ENCODE results near the gene MTHFD1L. TPM values are rescaled to one million over a fixed set of nuclear protein-coding genes. Genes with fewer than 3 reads are reported as not detected.

Gene MTHFD1L
- total RNA-seq, 4 donors from 2014 or later: 3.0 to 9.4 (median 5.2) TPM

DNA sequence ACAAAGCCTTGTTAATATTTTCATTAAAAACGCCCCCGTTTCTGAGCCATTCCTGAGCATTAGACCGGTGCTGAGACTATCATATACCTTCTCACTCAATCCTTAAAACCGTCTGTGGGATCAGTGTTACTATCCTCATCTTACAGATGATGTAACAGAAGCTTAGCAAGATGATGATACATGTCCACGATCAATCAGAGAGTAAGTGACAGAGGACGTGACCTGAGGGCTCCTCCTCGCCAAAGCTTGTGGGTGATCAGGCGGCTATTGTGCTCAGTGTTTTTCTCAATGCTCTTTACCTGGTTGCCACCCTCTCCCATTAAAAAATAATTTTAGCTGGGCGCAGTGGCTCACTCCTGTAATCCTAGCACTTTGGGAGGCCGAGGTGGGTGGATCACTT lies 113.1 kb downstream of the MTHFD1L start:
- Histone ChIP-seq H3K36me3 (no peaks in the 10 kb centered on the region), H3K4me1 (no peaks in the 10 kb centered on the region)
- 87% methylated on average over 10 of the region's 10 CpGs for WGBS

DNA sequence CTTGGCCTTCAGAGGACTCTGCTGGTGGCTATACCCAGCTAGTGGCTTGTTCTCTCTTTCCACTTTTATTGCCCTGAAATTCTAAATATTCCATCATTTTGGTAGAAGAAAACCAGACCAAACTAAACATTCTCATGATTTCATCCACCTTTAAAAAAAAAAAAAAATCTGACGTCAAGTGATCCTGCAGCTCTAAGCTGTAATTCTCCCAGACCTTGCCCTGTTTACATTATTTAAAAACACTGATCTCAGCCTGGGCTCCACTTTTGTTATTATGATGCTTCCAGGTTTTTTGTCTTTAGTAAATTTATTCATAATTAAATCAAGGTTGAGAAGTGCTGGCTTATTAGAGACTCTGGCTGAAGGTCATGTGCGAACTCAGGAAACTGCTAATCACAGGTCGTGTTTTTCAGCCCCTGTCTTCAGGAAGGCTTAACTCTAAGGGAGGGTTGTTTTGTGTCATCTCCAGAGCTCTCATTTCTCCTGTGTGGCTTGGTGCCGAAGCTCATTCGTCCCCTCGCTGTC lies 114.4 kb downstream of the MTHFD1L start:
- Histone ChIP-seq H3K27me3 (no peaks in the 10 kb centered on the region), H3K27ac (no peak overlapping the region), H3K9me3 (no peaks in the 10 kb centered on the region), H3K4me1 (no peaks in the 10 kb centered on the region), H3K4me3 (no peak overlapping the region), H3K36me3 (no peaks in the 10 kb centered on the region)
- TF ChIP-seq, protein P1, sequence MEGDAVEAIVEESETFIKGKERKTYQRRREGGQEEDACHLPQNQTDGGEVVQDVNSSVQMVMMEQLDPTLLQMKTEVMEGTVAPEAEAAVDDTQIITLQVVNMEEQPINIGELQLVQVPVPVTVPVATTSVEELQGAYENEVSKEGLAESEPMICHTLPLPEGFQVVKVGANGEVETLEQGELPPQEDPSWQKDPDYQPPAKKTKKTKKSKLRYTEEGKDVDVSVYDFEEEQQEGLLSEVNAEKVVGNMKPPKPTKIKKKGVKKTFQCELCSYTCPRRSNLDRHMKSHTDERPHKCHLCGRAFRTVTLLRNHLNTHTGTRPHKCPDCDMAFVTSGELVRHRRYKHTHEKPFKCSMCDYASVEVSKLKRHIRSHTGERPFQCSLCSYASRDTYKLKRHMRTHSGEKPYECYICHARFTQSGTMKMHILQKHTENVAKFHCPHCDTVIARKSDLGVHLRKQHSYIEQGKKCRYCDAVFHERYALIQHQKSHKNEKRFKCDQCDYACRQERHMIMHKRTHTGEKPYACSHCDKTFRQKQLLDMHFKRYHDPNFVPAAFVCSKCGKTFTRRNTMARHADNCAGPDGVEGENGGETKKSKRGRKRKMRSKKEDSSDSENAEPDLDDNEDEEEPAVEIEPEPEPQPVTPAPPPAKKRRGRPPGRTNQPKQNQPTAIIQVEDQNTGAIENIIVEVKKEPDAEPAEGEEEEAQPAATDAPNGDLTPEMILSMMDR (IDR thresholded peaks at IDR 0.05): no peak
- TF ChIP-seq POLR2A (IDR thresholded peaks at IDR 0.05) (no peak), EP300 (IDR thresholded peaks at IDR 0.05) (no peak), POLR2AphosphoS5 (IDR thresholded peaks at IDR 0.05) (no peak)
- DNase-seq (ENCODE audit: low spot score in 2 of 2): no peak
- WGBS: 92% methylated on average over 6 of the region's 6 CpGs

More for the DNA sequence above, 113.1 kb downstream of the MTHFD1L start:
- TF ChIP-seq EP300 (IDR thresholded peaks at IDR 0.05) (no peak), POLR2AphosphoS5 (IDR thresholded peaks at IDR 0.05) (no peak), POLR2A (IDR thresholded peaks at IDR 0.05) (no peak)
- TF ChIP-seq, protein P1 (IDR thresholded peaks at IDR 0.05): no peak
- H3K27me3 ChIP-seq: no peaks in the 10 kb centered on the region
- H3K27ac ChIP-seq: no peak overlapping the region
- DNase-seq (ENCODE audit: low spot score in 2 of 2): no peak
- H3K9me3 ChIP-seq: no peaks in the 10 kb centered on the region
- H3K4me3 ChIP-seq: no peak overlapping the region

DNA sequence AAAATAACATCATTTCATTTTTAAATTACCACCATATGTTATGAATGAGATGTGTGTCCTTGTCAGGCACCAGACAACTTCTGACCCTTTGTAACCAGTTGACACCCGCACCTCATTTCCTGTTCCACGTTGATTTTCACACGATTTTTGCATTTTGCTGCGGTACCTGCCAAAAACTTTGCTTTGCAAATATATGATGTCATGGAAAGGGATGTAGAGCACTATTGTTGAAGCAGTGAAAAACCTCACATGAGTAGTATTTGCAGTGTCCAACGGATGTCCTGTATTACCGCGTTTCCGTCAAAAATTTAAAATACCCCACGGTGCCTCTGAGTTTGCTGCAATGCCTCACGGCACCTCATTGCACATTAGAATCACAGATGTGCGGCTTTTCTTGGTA lies 115.6 kb downstream of the MTHFD1L start:
- no peak for DNase-seq (ENCODE audit: low spot score in 2 of 2)
- H3K4me1 ChIP-seq: no peaks in the 10 kb centered on the region
- H3K4me3 ChIP-seq: no peak overlapping the region
- no peak for TF ChIP-seq POLR2A (IDR thresholded peaks at IDR 0.05)
- no peak for TF ChIP-seq EP300 (IDR thresholded peaks at IDR 0.05)
- TF ChIP-seq, protein P1 (IDR thresholded peaks at IDR 0.05): no peak
- TF ChIP-seq POLR2AphosphoS5 (IDR thresholded peaks at IDR 0.05): no peak
- WGBS: 74% methylated on average over 11 of the region's 11 CpGs
- no peaks in the 10 kb centered on the region for H3K9me3 ChIP-seq
- H3K27ac ChIP-seq: no peak overlapping the region
- no peaks in the 10 kb centered on the region for H3K36me3 ChIP-seq
- no peaks in the 10 kb centered on the region for H3K27me3 ChIP-seq

DNA sequence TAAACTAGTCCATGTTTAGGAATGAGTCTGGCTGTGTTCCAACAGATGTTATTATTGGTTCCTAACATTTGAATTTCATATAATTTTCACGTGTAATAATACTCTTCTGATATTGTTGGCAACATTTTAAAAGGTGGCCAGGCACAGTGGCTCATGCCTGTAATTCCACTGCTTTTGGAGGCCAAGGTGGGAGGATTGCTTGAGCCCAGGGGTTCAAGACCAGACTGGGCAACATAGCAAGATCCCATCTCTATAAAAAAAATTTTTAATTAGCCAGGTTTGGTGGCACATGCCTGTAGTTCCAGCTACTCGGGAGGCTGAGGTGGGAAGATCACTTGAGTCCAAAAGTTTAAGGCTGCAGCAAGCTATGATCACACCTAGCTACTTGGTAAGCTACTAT lies 116.2 kb downstream of the MTHFD1L start:
- H3K4me1 ChIP-seq: no peaks in the 10 kb centered on the region
- no peaks in the 10 kb centered on the region for H3K27me3 ChIP-seq
- no peaks in the 10 kb centered on the region for H3K36me3 ChIP-seq
- DNase-seq (ENCODE audit: low spot score in 2 of 2): no peak
- no peaks in the 10 kb centered on the region for H3K9me3 ChIP-seq
- WGBS: 78% methylated on average over 2 of the region's 2 CpGs
- H3K4me3 ChIP-seq: no peak overlapping the region
- H3K27ac ChIP-seq: no peak overlapping the region
- TF ChIP-seq POLR2AphosphoS5 (IDR thresholded peaks at IDR 0.05): no peak

DNA sequence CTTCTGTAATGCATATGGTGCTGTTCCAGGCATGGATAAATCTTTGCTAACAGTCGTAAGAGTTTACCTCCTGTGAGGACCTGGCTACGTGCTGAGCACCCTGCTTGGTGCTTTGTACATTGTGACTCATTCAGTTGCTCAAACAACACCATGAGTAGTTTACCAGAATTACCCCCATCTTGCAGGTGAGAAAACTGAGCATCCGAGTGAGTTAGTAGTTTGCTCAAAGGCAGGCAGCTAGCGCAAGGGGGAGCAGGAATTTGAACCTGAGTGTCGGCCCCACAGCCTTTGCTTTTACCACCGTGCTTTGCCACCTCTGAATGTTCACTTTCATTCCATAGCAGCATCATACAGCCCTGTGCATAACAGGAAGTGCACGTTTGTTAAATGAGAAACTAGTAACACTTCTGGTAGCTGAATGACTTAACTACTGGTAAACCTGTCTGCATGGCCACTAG lies 121.9 kb downstream of the MTHFD1L start:
- no peaks in the 10 kb centered on the region for H3K4me1 ChIP-seq
- TF ChIP-seq POLR2AphosphoS5 (IDR thresholded peaks at IDR 0.05) (no peak), POLR2A (IDR thresholded peaks at IDR 0.05) (no peak), EP300 (IDR thresholded peaks at IDR 0.05) (no peak)
- TF ChIP-seq, protein P1 (IDR thresholded peaks at IDR 0.05): no peak
- H3K4me3 ChIP-seq: no peak overlapping the region
- H3K27me3 ChIP-seq: no peaks in the 10 kb centered on the region
- H3K9me3 ChIP-seq: no peaks in the 10 kb centered on the region
- no peak overlapping the region for H3K27ac ChIP-seq
- no peak for DNase-seq (ENCODE audit: low spot score in 2 of 2)
- no peaks in the 10 kb centered on the region for H3K36me3 ChIP-seq
- WGBS: 87% methylated on average over 7 of the region's 7 CpGs
